H1 (cell line): ENCODE results near the gene KCTD19. TPM values are rescaled to one million over a fixed set of nuclear protein-coding genes. Genes with fewer than 3 reads are reported as not detected.

Experiments
- CTCF ChIA-PET: fragments of 300-600 bp; sonication (Branson Sonifier 250); formaldehyde crosslinking; loops from one replicate; lab custom pipeline; 2021; ENCODE audit not compliant: partially characterized antibody; lab: Charles Lee
- POLR2A ChIA-PET: fragments of 300-600 bp; sonication (Branson Sonifier 250); formaldehyde crosslinking; loops from one replicate; lab custom pipeline; 2021; ENCODE audit warnings: inconsistent platforms; ENCODE audit not compliant: partially characterized antibody; lab: Charles Lee
- DNase-seq, 2 experiments: peaks; one replicate each; pipeline versions ENCODE4 v3.0.0 to v3.0.0-alpha.2; 2010 to 2022; ENCODE audit warnings: low spot score in 2 of 2, low read depth in 1 of 2, mixed read lengths in 1 of 2
- FAIRE-seq: peaks from 2 replicates; lab custom pipeline; 2011; peaks lifted over from hg19 to GRCh38; lab: Jason Lieb, UNC
- H2AFZ ChIP-seq: 2 replicates; pipeline ENCODE4 v1.8.1; 2012; ENCODE audit warnings: low read length, inconsistent platforms
- H2AK5ac ChIP-seq: 2 replicates; pipeline ENCODE4 v1.6.1; 2013; ENCODE audit warnings: low read depth, low read length
- H2BK120ac ChIP-seq: replicated peaks from 2 replicates; pipeline ENCODE3; 2013; ENCODE audit warnings: low read depth, low read length, inconsistent platforms
- H2BK12ac ChIP-seq: 2 replicates; pipeline ENCODE4 v1.6.1; 2013; ENCODE audit warnings: low read depth, low read length
- H2BK15ac ChIP-seq: 2 replicates; pipeline ENCODE4 v1.6.1; 2013; ENCODE audit warnings: low read length
- H2BK20ac ChIP-seq: 2 replicates; pipeline ENCODE4 v1.6.1; 2013; ENCODE audit warnings: low read length
- H2BK5ac ChIP-seq: 2 replicates; pipeline ENCODE4 v1.6.1; 2013; ENCODE audit warnings: low read depth, low read length
- H3K14ac ChIP-seq: 2 replicates; pipeline ENCODE4 v1.6.1; 2013; ENCODE audit warnings: inconsistent platforms; ENCODE audit not compliant: insufficient read length
- H3K18ac ChIP-seq: 2 replicates; pipeline ENCODE4 v1.6.1; 2013; ENCODE audit warnings: low read length; ENCODE audit errors: extremely low read depth
- H3K23ac ChIP-seq: 2 replicates; pipeline ENCODE4 v1.6.1; 2013; ENCODE audit warnings: inconsistent platforms; ENCODE audit not compliant: insufficient read length
- H3K23me2 ChIP-seq: 2 replicates; pipeline ENCODE4 v1.6.1; 2013; ENCODE audit warnings: low read depth, low read length
- H3K27ac ChIP-seq: 2 replicates; pipeline ENCODE4 v1.6.1; 2011; ENCODE audit warnings: low read depth, low read length, inconsistent platforms
- H3K27me3 ChIP-seq, 4 experiments: replicated peaks in 1 of 4; 1 replicate in 1 of 4; 2 replicates in 3 of 4; pipeline versions ENCODE4 v1.6.1 to v1.8.1; 2011 to 2013; ENCODE audit warnings: low read length in 3 of 4, mild to moderate bottlenecking in 3 of 4, inconsistent platforms in 2 of 4, mixed read lengths in 2 of 4, moderate library complexity in 1 of 4; ENCODE audit not compliant: control insufficient read depth in 3 of 4, insufficient read depth in 3 of 4; ENCODE audit errors: extremely low read depth in 1 of 4
- H3K36me3 ChIP-seq, 4 experiments: 2 replicates each; pipeline versions ENCODE4 v1.6.1 to v1.8.1; 2011 to 2013; ENCODE audit warnings: mild to moderate bottlenecking in 4 of 4, low read length in 3 of 4, moderate library complexity in 2 of 4, control low read depth in 1 of 4, inconsistent platforms in 1 of 4; ENCODE audit not compliant: insufficient read depth in 4 of 4, control insufficient read depth in 2 of 4
- H3K4ac ChIP-seq: replicated peaks from 2 replicates; pipeline ENCODE3; 2013; ENCODE audit warnings: low read length, low read depth, mixed read lengths, inconsistent platforms; ENCODE audit not compliant: insufficient read length
- H3K4me1 ChIP-seq, 4 experiments: replicated peaks in 1 of 4; 1 replicate in 1 of 4; 2 replicates in 3 of 4; pipeline versions ENCODE4 v1.6.1 to v1.8.1; 2011 to 2013; ENCODE audit warnings: low read length in 3 of 4, inconsistent platforms in 2 of 4, mixed read lengths in 1 of 4; ENCODE audit not compliant: insufficient read depth in 4 of 4, control insufficient read depth in 3 of 4
- H3K4me2 ChIP-seq, 2 experiments: 2 replicates each; pipeline versions ENCODE4 v1.6.1 to v1.8.1; 2011 to 2013; ENCODE audit warnings: low read depth in 2 of 2, low read length in 2 of 2, control low read depth in 1 of 2, inconsistent platforms in 1 of 2, mild to moderate bottlenecking in 1 of 2; ENCODE audit not compliant: insufficient read depth in 1 of 2
- H3K4me3 ChIP-seq, 4 experiments: fragments of 200-600, 300-600 bp in 1 of 4; sonication (generic), shearing (Covaris generic), sonication (Bioruptor Twin) in 1 of 4; 2 replicates each; pipeline versions ENCODE4 v1.5.1 to v1.8.1; 2011 to 2016; ENCODE audit warnings: low read length in 4 of 4, low read depth in 3 of 4, control low read depth in 2 of 4, inconsistent platforms in 2 of 4, mild to moderate bottlenecking in 2 of 4, mixed read lengths in 1 of 4, moderate library complexity in 1 of 4; ENCODE audit not compliant: insufficient read depth in 2 of 4; ENCODE audit errors: extremely low read depth in 1 of 4
- H3K56ac ChIP-seq: replicated peaks from 2 replicates; pipeline ENCODE3; 2013; ENCODE audit warnings: low read depth, mild to moderate bottlenecking, mixed read lengths, low read length, inconsistent platforms; ENCODE audit not compliant: insufficient read length
- H3K79me1 ChIP-seq: 2 replicates; pipeline ENCODE4 v1.6.1; 2013; ENCODE audit warnings: low read depth, low read length, control low read depth
- H3K79me2 ChIP-seq, 2 experiments: 2 replicates each; pipeline versions ENCODE4 v1.6.1 to v1.8.1; 2012 to 2013; ENCODE audit warnings: low read length in 2 of 2, mild to moderate bottlenecking in 2 of 2, inconsistent platforms in 1 of 2; ENCODE audit not compliant: insufficient read depth in 2 of 2, control insufficient read depth in 1 of 2
- H3K9ac ChIP-seq, 4 experiments: replicated peaks in 1 of 4; 1 replicate in 1 of 4; 2 replicates in 3 of 4; pipeline versions ENCODE4 v1.6.1 to v1.8.1; 2011 to 2013; ENCODE audit warnings: low read depth in 3 of 4, low read length in 3 of 4, control low read depth in 2 of 4, mild to moderate bottlenecking in 2 of 4, moderate library complexity in 2 of 4, inconsistent platforms in 1 of 4; ENCODE audit errors: extremely low read depth in 1 of 4
- H3K9me3 ChIP-seq, 2 experiments: 2 replicates each; pipeline versions ENCODE4 v1.6.1 to v1.8.1; 2012 to 2013; ENCODE audit warnings: mild to moderate bottlenecking in 2 of 2, moderate library complexity in 2 of 2, control low read depth in 1 of 2, inconsistent platforms in 1 of 2, low read depth in 1 of 2, low read length in 1 of 2, mixed read lengths in 1 of 2; ENCODE audit not compliant: insufficient read depth in 2 of 2
- H4K20me1 ChIP-seq, 2 experiments: replicated peaks in 1 of 2; 2 replicates each; pipeline versions ENCODE3 to v1.8.1; 2011 to 2013; ENCODE audit warnings: inconsistent platforms in 2 of 2, low read length in 2 of 2, mild to moderate bottlenecking in 1 of 2; ENCODE audit not compliant: insufficient read depth in 2 of 2, control insufficient read depth in 1 of 2
- H4K5ac ChIP-seq: 2 replicates; pipeline ENCODE4 v1.6.1; 2013; ENCODE audit warnings: low read length, low read depth, mixed read lengths, inconsistent platforms; ENCODE audit not compliant: insufficient read length
- H4K8ac ChIP-seq: 2 replicates; pipeline ENCODE4 v1.8.0; 2013; ENCODE audit warnings: mild to moderate bottlenecking, moderate library complexity, low read length, inconsistent platforms; ENCODE audit not compliant: insufficient read depth; ENCODE audit errors: extremely low read depth
- H4K91ac ChIP-seq: replicated peaks from 2 replicates; pipeline ENCODE3; 2013; ENCODE audit warnings: low read length, mixed read lengths, inconsistent platforms; ENCODE audit not compliant: insufficient read length
- ASH2L ChIP-seq: fragments of 200-600, 300-600 bp; sonication (generic); IDR thresholded peaks from one replicate; pipeline ENCODE4 v1.7.1; 2017; ENCODE audit warnings: low read length
- WGBS, 2 experiments: shearing (Covaris generic) in 1 of 2; methylation state at CpG; one replicate each; pipeline versions ENCODE4 v1.1.6 to v1.1.7; 2013 to 2015; ENCODE audit warnings: low lambda C conversion rate in 2 of 2, mixed read lengths in 2 of 2, inconsistent platforms in 1 of 2, low coverage in 1 of 2, missing lambda C conversion rate in 1 of 2; ENCODE audit not compliant: insufficient replicate concordance in 2 of 2, insufficient coverage in 1 of 2, insufficient read length in 1 of 2; ENCODE audit errors: extremely low coverage in 1 of 2, missing lambda C conversion rate in 1 of 2; 5-methylcytosine and 5-hydroxymethylcytosine counted together
- polyA plus RNA-seq, 7 experiments: library from polyadenylated mRNA; depleted of rRNA in 3 of 7; stranded (reverse) in 5 of 7; unstranded in 2 of 7; fragments of >200 nt in 5 of 7; fragments of 200-250 nt in 2 of 7; gene quantifications; 1 replicate in 5 of 7; 2 replicates in 1 of 7; 4 replicates in 1 of 7; pipeline versions ENCODE4 v1.2.1 to v1.2.3, GENCODE V29; 2011 to 2013; ENCODE audit warnings: missing spikeins in 2 of 7, mixed read lengths in 2 of 7
- total RNA-seq: library from RNA; stranded (reverse); fragmentation: NEBNext Ultra II Directional; extraction: Animal tissue kit (Norgen Biotek cat#: 25700); gene quantifications from 2 replicates; pipeline ENCODE4 v1.2.1, GENCODE V29; 2021

Gene KCTD19
- total and polyA plus RNA-seq, 2 of the 8 experiments (the other 6 are each of a cell fraction or from before 2014, with no cell fraction given) = 0.06 to 0.24 TPM

- Histone ChIP-seq H3K27ac (no peak overlapping the region), H3K23ac (no peak overlapping the region), H2BK5ac (no peak overlapping the region), H3K36me3 (no peaks in the 10 kb centered on the region), H3K23me2 (peaks cover 2% of the 10 kb centered on the region; the same call in 1 of the 2 replicates), H3K56ac (no peak overlapping the region), H3K9ac (no peak overlapping the region), H4K20me1 (no peaks in the 10 kb centered on the region), H2AFZ (no peak overlapping the region), H3K79me2 (no peaks in the 10 kb centered on the region), H3K9me3 (no peaks in the 10 kb centered on the region), H4K91ac (no peak overlapping the region), H3K79me1 (no peaks in the 10 kb centered on the region), H4K5ac (no peak overlapping the region), H2BK120ac (peak overlapping the region; percentile 43), H3K4ac (no peak overlapping the region), H2BK12ac (no peak overlapping the region), H3K14ac (no peak overlapping the region), H3K4me2 (no peak overlapping the region), H3K27me3 (0 out of 7 replicates have a peak, but pooled peaks cover 0 to 3% (median 0%) of the 10 kb centered on the region in 4 experiments), H3K4me1 (no peaks in the 10 kb centered on the region), H2AK5ac (no peak overlapping the region), H3K4me3 (no peak overlapping the region), H4K8ac (no peak overlapping the region), H2BK15ac (no peak overlapping the region), H2BK20ac (no peak overlapping the region), H3K18ac (no peak overlapping the region)
- DNase-seq (no peak), FAIRE-seq (no peak)
- 84% methylated on average over 4 of the region's 4 CpGs; no CpG with 5 or more reads in 1 of the 2 experiments for WGBS, 2 experiments
- ChIA-PET CTCF (interaction anchor here (0.7 to 2.0 kb wide), 5 partner anchors 23 to 42 kb away, joined by 3 to 7 read pairs (median 5); partner anchors contain the start of genes KCTD19, LRRC36 and TPPP3), POLR2A (no interaction called here)
- no peak for TF ChIP-seq ASH2L
Measured at GRCh38 chr16:67357561-67357960, 31.0 kb upstream of the KCTD19 start.
